HEK293T (cell line): Measurements from ENCODE around the gene GABARAPL1.

Experiments
- ARNT ChIP-seq: fragments of 450-650 bp; IDR thresholded peaks from 2 replicates; pipeline ENCODE4 v1.6.1; 2017; ENCODE audit warnings: mild to moderate bottlenecking
- BHLHE40 ChIP-seq: fragments of 450-650 bp; IDR thresholded peaks from 2 replicates; pipeline ENCODE4 v1.6.1; 2016; ENCODE audit warnings: mild to moderate bottlenecking, moderate library complexity, borderline replicate concordance
- ELF4 ChIP-seq: fragments of 450-650 bp; IDR thresholded peaks from 2 replicates; pipeline ENCODE4 v1.6.1; 2017; ENCODE audit warnings: antibody characterized with exemption
- FOXA1 ChIP-seq: fragments of 450-650 bp; IDR thresholded peaks from 2 replicates; pipeline ENCODE4 v1.6.1; 2016; ENCODE audit warnings: mild to moderate bottlenecking
- FOXM1 ChIP-seq: fragments of 450-650 bp; IDR thresholded peaks from 2 replicates; pipeline ENCODE4 v1.6.1; 2017; ENCODE audit warnings: mild to moderate bottlenecking, borderline replicate concordance
- HDGF ChIP-seq: fragments of 450-650 bp; IDR thresholded peaks from 2 replicates; pipeline ENCODE4 v1.6.1; 2017; ENCODE audit warnings: antibody characterized with exemption, borderline replicate concordance
- L3MBTL2 ChIP-seq: fragments of 450-650 bp; conservative IDR thresholded peaks from 2 replicates; pipeline ENCODE4 v1.6.1; 2016; ENCODE audit warnings: mild to moderate bottlenecking
- LEF1 ChIP-seq: fragments of 450-650 bp; IDR thresholded peaks from 2 replicates; pipeline ENCODE4 v1.6.1; 2017; ENCODE audit warnings: mild to moderate bottlenecking, borderline replicate concordance
- SP1 ChIP-seq: fragments of 450-650 bp; IDR thresholded peaks from 2 replicates; pipeline ENCODE4 v1.6.1; 2017
- SUZ12 ChIP-seq: fragments of 450-650 bp; IDR thresholded peaks from 2 replicates; pipeline ENCODE4 v1.6.1; 2016; ENCODE audit warnings: mild to moderate bottlenecking
- TARDBP ChIP-seq: fragments of 450-650 bp; IDR thresholded peaks from 2 replicates; pipeline ENCODE4 v1.6.1; 2016
- ZNF384 ChIP-seq: fragments of 450-650 bp; IDR thresholded peaks from 2 replicates; pipeline ENCODE4 v1.6.1; 2016

DNA sequence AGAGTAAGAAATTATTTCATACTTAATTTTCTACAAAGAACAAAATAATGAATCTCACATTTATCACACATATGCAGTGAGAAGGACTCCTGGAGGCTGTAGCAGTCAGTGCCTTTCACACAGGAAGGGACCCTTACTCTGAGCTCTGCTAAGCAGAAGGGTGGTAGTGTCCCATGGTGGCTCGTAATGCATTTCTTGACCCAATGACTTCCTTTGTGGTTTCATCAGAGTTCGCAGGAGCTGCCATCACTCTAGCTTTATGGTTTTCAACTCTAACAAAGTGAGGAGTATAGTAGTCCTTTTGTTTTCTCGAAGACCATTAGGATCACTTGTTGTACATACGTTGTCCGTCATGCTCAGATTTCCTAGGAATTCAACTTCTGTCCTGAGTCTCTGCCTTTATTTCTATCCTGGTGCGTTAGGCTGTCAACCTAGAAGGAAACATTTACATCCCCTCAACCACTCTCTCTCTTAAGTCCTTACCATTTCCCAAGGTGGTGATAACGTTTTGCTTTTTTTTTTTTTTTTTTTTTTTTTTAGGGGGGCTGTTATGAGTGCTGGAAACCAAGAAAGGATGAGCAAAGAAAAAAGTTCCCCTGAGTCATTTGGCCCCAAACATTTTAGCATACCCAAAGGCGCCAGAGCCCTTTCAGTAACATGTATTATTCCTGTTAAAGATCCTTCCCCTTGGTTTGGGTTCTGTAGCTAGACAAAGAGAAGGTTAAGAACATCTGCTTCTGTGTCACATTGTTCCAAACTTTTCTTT, 37.2 kb downstream of the GABARAPL1 start:
- TF ChIP-seq ARNT: no peak
- TF ChIP-seq SP1: no peak
- no peak for TF ChIP-seq TARDBP
- no peak for TF ChIP-seq SUZ12
- no peak for TF ChIP-seq HDGF
- no peak for TF ChIP-seq ELF4
- TF ChIP-seq FOXA1: no peak
- TF ChIP-seq ZNF384: no peak
- no peak for TF ChIP-seq FOXM1
- no peak for TF ChIP-seq LEF1
- TF ChIP-seq BHLHE40: no peak
- TF ChIP-seq L3MBTL2: no peak
